GM18519 (cell line): Measurements from ENCODE around the gene FANCE.
"Not testable (repeated sequence)": the region's sequence is repeated elsewhere in the genome, so short reads cannot be mapped to it uniquely, and the experiment has no call there.

ENCODE experiments used
- ATAC-seq: cut with Tn5 transposase; IDR thresholded peaks from one replicate; pipeline ENCODE4 v1.9.1; 2021; ENCODE audit warnings: mild to moderate bottlenecking, moderate library complexity; ENCODE audit not compliant: unreplicated experiment, low FRiP score

The FANCE gene

DNA sequence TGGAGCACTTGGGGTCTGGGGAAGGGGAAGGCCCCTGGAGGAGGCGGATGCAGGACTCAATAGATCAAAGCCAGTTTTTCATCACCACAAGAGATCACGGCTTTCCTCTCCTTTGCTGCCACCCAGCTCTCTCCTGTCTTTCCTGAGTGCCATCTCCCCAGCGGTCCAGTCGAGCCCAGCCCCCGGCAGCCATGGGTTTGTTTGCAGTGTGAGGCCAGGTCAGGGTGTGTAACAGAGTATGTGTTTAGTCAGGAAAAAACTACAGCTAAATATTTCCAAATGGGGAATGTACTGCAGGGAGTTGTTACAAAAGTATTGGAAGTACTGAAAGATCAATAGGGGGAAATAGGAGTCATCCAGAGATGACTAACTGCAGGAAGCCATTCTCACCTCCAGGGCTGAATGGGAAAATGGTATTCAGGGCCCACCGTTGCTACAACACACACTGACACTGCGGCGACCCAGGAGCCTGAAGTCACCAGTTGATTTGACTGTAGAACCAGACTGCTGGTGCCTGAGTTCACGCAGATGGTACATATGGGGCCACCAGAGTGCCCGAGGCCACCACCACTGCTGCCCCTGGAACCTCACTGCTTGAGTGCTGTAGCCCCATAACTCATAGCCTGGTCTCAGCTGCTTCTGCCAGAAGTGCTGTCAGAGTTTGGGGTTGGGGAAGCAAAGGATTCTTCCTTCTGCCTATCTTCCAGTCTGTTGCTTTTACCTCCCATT is 23.6 kb upstream of the FANCE start:
- ATAC-seq = no peak

DNA sequence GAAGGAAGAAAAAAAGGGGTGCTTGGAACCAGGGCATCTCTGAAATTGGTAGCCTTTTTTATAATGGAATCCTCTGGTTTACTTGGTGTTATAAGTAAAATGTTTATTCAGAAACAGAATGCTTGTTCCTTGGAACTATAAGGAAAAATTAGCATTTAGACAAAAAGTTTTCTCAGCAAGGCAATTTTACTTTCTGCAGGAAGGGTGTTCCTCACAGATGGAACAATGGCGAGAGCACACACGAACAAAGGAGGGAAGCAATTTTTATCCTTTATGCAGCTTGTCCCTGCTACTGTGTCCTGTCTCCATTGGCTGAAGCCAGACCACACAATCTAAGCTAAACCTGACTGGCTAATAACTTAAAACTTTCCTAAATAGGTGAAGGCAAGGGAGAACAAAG is 22.7 kb upstream of the FANCE start:
- ATAC-seq = no peak

DNA sequence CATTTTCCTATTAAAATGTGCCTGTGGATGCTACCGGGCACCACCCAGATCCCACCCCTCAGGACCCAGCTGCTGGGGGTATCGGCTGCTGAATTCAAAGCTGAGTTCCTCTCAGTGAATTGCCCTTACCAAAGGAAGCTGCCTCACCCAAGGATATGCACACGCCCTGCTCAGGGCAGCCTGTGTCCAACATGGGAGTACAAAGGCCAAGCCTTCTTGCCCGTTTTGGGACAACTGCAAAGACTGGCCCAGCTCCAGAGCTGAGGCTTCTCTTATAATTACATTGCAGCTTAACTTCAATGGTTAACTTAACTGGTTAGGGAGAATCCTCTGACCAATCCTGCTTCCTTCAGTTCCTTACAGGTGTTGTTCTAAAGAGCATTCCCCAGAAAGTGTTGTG is 19.8 kb upstream of the FANCE start:
- ATAC-seq = no peak

DNA sequence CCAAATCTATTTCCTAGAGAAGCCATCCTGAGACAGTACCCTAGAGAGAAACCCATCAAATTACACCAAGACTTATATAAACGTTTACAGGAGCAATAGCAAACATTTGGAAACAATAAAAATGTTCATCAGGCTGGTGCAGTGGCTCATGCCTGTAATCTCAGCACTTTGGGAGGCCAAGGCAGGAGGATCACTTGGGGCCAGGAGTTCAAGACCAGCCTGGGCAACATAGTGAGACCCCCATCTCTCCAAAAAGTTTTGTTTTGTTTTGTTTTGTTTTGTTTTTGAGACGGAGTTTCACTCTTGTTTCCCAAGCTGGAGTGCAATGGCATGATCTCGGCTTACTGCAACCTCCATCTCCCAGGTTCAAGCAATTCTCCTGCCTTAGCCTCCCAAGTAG is 19.4 kb upstream of the FANCE start:
- not testable (repeated sequence) for ATAC-seq

DNA sequence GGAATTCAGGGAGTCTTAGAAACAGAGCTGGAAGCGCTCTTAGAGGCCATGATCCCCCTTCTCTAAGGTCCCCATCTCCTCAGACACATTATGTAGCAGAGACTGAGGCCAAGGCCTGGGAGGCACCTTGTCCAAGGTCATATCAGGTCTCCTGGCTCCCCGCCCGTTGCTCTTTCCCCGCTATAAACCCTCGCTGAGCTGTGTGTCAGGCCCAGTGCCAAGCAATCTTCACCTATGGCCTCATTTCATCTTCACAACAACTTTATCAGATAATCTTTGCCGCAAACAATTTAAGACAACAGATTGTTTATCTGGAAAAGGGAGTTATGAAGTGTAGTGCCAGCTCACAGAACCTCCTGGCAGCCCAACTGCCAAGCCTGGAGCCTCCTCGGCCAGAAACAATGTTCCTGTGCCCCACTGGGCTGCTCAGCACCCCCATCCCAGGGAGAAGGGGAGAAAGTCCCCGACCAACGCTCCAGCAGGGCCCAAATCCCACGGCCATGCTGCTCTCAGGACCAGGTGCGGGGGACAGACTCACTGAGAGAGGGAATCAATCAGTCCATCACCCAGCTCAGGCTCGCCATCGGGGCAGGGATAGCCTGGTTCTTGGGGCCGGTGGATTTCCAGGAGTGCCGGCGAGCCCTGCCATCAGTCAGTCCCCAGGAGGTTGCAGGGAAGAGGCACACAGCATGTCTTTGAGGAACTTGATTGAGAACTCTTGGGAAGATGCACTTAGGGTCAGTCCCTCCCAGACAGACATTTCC is 16.9 kb upstream of the FANCE start:
- no peak for ATAC-seq

DNA sequence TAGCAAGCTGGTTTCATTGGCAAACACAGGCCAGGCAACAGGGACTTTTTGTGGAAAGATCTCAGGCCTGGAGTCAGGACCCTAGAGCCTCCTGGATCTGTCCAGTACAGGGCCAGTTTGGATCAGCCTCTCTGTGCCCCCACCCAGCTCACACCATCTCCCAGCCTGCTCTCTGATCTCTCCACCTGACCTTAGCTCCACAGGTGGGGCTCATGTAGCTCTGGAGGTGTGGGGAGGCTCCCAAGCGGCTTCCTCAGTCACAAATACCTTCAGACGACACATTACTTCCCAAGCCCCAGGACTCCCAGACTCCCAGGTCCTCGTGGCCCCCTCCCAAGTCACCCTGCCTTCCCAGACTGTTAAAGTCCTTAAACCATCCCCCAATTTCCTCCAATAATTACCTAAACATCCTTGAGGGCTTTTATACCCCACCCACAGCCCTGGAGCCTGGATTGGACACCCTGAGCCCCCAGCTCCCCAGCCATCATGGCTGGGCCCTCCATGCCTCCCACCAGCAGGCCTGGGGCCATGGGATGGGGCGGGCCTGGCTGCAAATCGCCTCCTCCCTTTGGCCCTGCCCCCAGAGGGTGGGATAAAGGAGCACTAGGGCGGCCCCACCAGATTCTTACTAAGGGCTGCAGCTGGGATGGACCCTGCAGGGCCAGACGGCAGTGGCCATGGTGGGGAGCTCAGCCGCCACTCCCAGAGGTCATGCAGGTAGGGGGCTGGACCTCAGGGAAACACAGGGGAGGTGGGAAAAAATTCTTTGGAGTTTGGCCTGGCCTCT is 15.9 kb upstream of the FANCE start:
- ATAC-seq = no peak

DNA sequence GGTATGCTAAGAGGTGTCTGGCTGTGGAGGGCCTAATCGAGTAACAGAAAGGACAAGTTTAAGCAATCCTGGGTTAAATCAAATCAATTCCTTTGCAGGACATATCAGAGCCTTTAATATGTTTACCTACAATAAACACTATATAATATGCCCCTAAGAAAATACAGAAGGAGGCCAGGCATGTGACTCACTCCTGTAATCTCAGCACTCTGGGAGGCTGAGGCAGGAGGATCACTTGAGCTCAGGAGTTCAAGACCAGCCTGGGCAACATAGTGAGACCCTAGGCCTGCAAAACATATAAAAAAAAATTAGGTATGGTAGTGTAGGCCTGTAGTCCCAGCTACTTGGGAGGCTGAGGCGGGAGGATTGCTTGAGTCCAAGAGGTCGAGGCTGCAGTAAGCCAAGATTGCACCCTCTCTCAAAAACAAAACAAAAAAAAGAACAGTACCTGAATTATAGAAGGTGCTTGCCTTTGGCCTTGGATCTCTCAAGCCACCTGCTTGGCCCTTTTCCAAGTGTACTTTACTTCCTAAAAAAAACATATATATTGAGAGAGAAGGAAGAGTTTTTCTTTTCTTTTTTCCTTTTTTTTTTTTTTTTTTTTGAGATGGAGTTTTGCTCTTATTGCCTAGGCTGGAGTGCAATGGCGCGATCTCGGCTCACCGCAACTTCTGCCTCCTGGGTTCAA is 13.6 kb upstream of the FANCE start:
- ATAC-seq = not testable (repeated sequence)

DNA sequence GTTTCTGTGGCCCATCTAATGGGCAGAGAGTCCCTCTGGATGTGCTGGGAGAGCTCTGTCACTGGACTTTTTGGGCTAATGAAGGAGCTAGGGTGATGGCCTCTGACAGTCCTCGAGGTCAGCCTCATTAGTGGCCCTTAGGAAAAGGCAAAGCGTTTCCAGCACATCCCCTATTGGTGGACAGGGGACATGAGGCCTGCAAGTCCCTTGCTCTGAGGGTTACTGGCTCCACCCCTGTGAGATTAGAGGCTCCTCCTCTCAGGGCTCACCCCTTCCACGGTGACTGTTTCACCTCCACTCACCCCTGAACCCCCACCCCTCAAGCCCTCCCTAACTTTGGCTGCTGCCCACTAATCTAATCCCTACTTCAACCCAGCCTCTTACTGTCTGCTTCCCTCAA is 12.8 kb upstream of the FANCE start:
- ATAC-seq = no peak

DNA sequence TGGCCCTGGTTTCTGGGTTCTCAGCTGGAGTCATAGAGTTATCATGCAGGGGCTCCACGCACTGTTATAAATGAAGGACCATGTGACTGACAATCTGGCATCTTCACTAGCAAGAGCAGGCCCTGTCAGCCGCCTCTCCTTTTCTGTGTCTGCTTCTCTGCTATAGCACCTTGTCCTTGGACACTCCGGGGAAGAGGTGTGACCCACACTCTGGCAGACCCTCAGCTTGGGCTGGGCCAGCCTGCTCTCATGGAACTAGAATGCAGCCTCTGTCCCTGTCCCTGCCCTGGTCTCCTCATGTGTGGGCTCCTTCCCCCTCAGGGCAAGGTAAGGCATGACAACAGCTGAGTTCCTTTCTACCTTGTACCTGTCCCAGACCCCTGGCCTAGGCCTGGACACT is 10.9 kb upstream of the FANCE start:
- ATAC-seq = no peak

DNA sequence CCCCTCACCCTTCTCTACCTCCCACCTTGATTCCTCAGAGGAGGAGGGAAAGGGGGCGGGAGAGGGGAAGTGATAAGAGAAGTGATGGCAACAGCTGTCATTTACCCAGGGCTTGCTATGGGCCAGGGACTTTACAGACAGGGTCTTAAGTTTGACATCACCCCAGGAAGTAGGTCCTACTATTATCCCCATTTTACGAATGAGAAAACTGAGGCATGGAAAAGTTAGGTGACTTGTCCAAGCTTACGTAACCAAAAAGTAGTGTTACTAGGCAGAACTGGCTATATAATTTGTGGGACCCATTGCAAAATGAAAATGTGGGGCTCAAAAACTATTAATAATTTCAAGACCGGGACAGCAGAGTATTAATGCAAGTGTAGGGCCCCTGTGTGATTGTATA is 10.5 kb upstream of the FANCE start:
- no peak for ATAC-seq

DNA sequence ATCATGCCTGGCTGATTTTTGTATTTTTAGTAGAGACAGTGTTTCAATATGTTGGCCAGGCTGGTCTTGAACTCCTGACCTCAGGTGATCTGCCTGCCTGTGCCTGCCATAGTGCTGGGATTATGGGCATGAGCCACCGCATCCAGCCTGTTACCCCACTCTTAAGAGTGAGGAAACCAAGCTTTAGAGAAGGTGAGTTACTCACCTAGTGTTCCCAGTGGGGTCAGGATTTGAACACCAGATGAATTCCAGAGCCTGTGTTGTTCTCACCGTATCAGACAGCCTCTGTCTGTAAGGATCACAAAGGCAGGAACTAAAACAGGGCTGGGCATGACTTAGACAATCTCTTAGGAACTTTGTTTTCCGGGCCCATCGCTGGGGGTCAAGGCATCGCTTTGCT is 9.4 kb upstream of the FANCE start:
- no peak for ATAC-seq

DNA sequence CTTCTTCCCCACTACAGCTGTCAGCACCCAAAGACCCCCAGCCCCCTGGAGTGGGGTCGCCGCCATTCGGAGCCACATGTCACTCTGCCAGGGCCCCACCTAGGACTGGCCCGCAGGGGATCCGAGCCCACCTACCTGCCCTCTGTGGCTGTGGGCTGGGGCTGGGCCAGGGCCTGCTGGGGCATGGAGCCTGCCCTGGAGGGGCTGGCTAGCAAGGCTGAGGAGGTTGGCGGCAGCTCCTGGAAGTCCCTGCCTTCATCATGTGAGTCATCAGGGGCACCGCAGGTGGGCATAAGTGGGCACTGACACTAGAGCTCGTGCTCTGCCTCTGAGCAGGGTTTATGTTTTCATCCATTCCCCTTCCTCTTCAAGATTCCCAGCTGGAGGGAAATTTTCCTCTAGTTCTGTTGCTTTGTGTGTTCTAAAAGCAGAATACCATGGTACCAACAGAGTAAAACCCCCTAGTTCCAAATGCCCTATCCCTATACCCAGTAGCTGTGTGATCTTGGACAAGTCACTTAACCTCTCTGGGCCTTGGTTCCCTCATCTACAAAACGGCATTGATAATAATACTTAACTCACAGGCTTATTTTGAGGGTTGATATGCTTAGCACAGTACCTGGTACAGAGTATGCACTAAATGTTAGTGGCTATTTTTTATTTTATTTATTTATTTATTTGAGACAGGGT is 8.7 kb upstream of the FANCE start:
- ATAC-seq = no peak

DNA sequence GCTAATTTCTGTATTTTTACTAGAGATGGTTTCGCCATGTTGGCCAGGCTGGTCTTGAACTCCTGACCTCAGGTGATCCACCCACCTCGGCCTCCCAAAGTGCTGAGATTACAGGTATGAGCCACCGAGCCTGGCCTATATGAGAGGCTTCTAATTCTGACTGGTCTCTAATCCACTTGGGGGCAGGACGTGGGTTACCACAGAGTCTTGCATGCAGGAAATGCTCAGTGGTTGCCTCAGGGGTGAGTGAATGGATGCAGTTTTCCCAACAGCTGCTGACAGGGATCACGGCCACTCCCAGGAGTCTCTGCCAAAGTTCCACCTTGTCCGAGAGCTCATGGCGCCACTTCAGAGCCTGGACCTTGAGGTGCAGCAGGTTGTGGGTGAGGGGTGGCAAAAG is 6.4 kb upstream of the FANCE start:
- ATAC-seq = no peak

DNA sequence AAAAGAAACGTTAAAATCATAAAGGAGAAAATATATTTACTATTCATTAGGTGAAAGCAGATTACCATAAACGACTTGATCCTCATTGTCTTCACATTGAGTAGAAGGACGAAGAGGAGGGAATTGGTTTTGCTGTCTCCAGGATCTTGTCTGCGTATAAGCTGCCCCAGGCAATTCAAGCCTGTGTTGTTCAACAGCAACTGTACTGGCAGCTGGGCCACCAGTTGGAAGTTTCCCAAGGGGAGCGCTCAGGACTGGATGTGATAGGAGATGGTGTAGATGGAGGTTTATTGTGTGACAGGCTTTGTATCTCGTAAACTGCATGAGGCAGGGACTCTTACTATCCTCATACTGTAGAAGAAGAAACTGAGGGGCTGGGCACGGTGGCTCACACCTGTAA is 3.9 kb upstream of the FANCE start:
- no peak for ATAC-seq

DNA sequence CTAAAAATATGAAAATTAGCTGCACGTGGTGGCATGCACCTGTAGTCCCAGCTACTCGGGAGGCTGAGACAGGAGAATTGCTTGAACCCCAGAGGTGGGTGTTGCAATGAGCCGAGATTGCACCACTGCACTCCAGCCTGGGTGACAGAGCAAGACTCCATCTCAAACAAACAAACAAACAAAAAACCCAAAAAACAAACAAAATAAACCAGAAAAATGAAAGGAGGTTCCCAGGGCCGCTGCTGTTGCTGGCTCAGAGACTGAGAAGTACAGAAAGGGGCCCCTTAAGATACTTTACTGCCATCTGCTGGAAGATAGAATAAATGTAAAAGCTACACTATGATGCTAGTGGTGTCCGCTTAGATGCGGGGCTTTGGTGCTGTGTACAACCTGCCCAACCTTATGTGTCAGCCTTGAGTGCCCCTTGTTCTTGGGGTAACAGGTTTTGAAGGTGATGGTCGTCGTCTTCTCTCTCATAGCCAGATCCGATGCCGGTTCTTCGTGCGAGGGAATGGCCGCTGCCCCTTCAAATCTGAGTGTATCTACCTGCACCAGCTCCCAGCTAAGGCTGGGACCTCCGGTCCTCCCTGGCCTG is 2.8 kb upstream of the FANCE start:
- ATAC-seq = no peak

DNA sequence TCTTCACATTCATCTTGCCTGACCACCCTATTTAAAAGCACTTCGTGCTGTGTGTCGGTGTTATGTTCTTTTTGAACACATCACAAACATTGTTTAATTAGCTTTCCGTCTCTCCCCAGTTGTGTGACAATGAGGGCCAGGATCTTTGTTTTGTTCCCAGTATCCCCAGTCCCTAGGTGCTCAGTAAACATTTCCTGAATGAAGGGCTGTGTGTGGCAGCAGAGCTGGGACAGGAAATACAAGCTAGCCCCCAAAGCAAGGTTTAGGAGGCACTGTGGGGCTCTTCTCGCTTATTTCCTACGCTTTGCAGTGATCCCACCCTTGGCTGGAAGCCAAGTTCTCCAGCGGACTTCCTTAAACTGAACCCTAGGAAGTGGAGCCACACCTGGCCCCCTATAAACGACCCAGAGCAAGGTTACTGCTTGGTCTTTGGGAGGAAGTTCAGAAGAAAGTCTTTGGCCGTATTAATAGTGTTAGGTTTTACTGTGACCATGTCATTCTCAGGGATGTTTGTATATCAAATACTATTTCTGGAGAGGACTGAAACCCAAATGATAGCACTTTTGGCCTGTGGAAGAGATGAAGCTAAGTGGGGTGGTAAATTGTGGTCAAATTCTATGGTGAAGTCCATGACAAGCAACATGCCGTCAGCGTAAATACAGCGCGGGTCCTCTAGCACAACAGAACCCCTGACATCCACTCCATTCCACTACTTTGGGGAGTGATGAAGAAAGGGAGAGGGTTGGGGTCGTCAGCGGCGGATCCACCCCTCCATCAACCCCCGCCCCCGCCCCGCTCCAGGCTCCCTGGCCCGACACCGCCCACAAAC is 570 bp upstream of the FANCE start:
- no peak for ATAC-seq

DNA sequence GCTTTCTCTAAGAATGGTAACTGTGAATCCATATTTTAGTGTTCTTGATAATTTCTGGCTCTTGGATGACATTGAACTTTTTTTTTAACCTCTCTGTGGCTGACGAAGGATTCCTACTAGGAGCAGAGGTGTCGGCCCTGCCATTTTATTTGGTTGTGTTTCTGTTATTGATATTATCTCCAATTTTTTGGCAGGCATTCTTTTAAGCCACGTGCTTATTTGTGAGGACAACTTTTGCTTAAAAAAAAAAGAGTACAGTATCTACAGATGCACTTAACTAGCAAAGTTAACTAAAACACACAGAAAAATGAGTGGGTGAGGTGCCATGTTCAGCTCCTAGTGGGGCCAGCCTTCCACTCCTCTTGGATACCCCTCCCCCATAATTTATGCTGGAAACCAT is 1.1 kb downstream of the FANCE start:
- no peak for ATAC-seq

DNA sequence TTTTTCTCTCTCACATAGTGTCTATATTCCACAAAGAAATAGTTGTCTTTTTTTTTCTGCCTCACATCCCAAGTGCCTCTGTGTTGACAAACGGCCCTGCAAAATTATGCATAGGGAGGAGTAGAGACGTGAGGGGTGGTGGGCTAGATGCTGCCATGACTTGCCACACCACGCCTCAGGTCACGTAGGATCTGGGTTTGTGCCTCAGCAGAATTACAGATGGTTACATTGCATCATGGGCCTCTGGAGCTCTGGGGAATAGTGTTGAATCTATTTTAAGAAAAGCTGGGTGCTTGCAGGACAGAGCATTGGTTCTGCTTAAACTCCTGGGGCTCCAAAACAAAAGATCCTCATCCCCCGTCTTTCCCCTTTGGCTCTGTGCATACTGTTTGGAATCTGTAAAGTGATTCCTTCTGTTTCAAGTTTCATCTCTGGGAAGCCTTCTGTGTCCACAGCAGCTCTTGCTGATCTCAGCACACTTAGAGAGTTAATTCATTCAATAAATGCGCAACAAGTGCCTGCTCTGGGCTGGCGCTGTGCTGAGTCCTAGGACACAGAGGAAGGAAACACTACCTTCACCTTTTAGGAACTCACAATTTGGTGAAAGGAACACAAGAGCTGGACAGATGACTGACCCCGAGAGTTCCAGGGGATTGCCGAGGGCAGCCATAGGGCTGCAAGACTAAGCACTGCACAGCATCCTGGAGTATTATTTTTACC is 2.4 kb downstream of the FANCE start:
- ATAC-seq = no peak
